Superior temporal gyrus (tissue), 1 donor: ENCODE results near the gene SLC25A14.

Experiments used
- DNase-seq: peaks from one replicate; pipeline ENCODE4 v3.0.0-alpha.2; 2016; ENCODE audit errors: extremely low spot score

SLC25A14 gene

DNA sequence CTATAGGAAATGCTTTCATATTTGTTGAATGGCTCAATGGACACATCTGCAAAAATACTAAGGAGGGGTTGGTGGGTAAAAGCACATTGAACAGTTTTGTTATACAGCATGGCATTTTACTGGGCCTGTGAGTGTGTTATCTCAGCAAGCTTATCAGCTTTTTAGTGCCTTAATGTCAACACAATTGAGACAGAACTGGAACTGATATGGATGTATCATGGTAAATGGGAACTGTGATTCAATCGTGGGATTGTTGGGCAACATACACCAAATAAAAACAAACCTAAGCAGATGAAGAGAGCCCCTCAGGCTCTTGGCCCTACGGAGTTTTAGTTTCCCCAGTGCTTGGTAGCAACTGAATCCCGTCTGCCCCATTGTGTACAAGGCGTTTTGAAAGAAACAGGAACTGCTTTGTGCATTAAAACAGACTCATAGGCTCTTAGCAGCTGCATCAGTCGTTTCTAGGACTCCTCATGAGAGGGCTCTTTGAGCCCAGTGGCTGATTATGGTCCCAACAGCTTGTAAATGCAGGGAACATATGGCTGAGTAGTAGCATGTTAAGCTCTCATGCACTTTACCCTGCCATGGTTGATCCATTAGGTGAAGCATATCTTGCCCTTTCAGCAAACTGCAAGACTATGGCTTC lies 38.4 kb downstream of the SLC25A14 start:
- DNase-seq, result peak; percentile 17

DNA sequence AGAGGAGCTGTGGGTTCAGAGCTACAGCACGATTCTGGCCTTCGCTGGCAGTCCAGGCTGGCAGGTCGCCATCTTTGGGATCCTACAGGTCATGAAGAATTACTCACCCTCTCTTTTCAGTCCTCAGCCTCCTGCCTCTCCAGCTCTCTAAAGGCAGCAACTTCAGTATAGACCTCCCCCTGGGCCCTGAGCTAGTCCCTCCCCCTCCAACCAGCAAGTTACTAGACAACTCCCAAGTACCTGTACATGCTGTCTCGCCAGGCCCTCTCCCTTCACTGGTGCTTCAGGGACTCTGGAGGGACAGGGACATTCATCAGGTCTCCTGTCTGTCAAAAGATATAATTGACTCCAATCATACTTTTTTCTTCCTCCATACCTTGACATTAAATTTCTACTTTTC lies 45.8 kb downstream of the SLC25A14 start, which contains the start of gene GPR119:
Gene GPR119 (minus strand): TSS at position 155 of the 400 bp plus-strand sequence. CDS start 227 bp downstream, outside the sequence.
- DNase-seq, result no peak

DNA sequence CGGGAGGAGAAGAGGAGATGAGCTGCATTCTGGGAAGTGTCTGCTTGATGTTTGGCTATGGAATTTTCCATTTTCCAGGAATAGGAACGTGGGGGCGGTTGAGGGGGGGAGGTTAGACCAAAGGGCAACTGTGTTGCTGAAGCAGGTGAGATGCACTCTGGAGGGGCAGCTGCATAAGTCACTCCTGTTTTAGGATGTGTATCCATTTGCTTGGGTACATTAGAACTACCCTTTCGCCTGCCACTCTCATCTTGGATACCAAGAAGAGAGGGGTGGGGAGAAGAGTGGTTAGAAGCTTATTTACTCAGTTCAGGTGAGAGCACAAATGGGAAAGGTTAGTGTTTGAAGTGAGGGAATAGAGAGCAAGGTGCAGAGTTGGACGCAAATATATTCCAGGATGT lies 46.7 kb downstream of the SLC25A14 start:
- no peak for DNase-seq

DNA sequence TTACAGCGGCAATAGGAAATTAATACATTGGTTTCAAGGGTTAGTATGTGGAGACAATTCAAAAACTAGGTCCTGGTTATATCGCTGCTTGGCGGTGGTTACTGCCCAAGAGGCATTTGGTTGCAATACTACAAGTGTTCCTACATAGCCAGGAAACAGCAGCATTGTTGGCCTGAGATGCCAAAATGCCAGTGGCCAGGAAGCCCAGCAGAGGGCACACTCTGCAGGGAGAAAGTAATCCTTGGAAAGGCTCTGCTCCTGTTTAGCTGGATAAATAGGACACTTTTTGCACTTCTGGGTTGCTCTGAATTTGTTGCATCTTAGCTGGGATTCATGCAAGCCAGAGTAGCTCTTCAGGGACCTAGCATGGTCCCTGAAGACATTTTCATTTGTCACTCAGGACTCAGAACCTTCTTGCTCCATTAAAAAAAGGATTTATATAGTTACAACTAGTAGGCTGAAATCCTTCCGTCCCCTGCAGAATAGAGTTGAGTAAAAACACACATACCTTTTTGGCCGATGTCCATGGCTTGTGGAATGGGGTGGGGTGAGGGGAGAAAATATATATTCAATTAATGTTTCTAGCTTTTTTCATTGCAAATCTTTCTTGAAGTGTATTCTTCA lies 53.8 kb downstream of the SLC25A14 start:
- DNase-seq, result peak; percentile 82

DNA sequence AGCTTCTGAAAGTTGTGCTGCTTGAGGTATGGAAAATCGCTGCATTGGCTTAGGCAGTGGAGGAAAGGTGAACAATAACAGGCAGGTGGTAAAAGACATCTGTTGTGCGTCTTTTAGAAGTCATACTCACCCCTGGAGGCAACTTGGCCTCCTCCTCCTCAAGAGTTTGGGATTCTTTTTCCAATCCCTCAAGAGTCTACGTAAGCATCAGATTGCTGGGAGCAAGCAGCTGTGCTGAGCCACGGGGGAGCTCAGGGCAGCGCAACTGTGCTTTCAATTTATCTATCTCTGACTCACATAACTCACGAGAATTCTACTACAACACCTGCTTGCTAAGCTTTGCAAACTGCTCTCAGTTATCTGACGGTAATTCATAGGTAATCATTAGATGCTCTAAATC lies 55.6 kb downstream of the SLC25A14 start:
- DNase-seq, result no peak

DNA sequence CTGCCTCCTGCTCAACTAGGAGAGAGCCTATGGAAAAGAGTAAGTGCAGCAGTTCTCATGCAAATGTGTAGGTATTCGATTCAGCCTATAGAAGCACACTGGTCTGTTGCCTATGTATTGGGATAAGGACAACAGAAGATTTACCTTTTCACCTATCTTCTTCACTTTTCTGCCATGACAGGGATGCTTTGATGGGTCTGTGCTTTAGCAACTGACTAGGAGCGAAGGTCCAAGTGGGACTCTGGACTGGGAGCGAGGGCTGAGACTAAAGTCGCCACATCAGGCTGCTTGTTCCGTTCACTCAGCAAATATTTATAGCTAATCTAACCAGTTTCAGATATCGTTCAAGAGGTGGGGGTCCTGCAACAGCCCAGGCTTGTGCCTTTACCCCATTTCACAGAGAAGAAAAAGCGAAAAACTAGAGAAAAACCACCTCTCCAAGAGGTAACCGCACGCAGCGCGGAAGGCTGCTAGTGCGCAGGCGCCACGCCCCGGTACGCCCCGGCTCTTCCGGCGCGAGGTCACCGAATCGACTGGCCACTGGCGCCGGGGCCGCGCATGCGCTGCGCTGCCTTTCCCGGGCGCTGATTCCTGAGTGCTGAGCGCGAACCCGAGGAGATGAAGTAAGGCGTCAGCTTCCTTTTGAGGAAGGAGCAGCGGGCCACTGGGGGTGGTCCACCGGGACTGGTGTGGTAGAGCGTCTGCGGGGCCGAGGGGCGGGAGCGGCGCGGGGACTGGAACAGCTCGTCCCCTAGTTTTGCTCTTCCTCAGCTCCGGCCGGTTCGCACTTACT lies 61.9 kb downstream of the SLC25A14 start, which contains the start of gene RBMX2:
Gene RBMX2 (plus strand): TSS at position 573 of the 793 bp plus-strand sequence. CDS start 46 bp downstream, at position 619.
- peak; percentile 80 for DNase-seq

DNA sequence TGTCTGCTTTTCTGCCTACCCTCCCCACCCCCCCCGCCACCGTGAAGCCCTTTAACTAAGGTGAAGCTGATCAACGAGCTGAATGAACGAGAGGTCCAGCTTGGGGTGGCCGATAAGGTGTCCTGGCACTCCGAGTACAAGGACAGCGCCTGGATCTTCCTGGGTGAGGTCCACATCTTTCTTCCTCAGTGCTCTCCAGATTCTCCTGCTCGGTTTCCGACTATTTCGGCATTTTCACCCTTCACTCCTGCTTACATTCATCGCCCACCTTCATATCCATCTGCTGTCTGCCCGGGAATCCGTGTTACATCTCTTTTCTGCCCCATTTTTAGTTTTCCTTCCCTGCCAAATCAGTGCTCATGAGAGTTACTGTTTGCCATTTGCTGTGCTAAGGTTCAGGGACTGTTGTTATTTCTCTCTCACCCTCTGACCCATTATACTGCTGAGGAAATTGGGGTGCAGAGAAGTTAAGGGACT lies 62.5 kb downstream of the SLC25A14 start:
- DNase-seq, result no peak

DNA sequence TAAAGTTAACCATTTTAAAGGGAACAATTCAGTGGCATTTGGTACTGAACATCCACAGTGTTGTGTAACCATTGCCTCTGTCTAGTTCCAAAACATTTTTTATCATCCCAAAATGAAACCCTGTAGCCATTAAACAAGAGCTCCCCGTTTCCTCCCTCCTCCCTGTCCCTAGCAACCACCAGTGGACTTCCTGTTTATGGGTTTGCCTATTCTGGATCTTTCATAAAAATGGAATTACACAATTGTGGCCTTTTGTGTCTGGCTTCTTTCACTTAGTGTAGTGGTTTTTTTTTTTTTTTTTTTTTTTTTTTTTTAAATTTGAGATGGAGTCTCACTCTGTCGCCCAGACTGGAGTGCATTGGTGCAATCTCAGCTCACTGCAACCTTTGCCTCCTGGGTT lies 73.7 kb downstream of the SLC25A14 start:
- no peak for DNase-seq

DNA sequence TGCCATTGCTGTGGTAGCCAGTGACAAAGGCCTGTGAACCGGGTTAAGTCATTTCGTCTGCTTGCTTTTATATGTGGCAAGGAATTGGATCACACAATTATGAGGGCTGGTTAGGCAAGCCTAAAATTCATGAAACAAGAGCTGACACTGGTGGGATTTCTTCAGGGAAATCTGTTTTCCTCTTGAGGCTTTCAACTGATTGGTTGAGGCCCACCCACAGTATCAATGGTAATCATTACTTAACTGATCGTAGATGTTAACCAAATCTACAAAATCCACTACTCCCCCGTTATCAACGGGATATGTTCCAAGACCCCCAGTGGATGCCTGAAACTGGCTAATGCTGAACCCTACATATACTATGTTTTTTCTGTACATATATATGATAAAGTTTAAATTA lies 75.1 kb downstream of the SLC25A14 start:
- no peak for DNase-seq

DNA sequence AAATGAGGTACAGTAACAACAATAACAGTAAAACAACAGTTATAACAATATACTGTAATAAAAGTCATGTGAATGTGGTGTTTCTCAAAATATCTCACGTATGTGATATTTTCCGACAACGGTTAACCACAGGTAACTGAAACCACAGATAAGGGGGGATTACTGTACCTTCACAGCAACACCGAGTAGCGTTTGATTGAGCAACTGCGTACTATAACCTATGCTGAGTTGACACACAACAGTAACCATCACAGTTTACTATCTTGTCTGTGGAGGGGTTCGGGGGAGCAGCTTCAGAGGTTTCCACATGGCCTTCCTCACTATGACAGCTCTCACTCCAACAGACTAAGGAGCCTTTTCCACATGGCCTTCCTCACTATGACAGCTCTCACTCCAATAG lies 75.5 kb downstream of the SLC25A14 start:
- no peak for DNase-seq

DNA sequence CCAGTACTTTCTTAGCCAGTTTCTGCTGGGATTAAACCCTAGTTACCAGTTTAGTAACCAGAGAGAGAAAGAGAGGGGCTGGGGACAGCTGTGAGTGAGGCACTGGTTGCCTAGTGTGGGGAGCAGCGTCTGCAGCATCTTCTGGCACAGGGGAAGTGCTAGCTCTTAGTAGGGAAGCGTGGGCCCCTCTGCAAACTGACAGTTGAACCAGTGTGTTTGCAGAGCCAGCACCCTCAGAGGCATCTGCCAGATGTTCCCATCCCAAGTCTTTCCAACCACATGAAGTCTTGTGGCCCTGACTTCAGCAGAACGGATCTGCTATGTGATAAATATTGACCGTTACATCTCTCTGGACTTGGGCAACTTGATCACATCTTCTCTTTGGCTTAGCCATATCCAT lies 77.1 kb downstream of the SLC25A14 start:
- no peak for DNase-seq

DNA sequence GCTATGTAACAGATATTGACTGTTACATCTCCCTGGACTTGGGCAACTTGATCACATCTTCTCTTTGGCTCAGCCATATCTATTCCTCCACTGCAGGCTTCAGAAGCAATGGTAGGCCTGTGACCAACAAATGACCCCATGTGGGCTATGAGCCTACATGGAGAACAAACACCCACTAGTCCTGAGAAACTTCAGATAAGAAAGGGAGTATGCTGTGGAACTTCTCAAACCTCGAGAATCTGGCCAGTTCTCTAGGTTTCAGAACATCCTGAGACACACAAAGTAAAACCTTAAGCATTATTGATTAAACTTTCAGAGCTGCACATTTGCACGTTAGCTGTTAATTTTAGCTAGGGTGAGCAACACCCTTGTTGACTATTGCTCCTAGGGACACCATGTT lies 78.3 kb downstream of the SLC25A14 start:
- DNase-seq, result no peak

DNA sequence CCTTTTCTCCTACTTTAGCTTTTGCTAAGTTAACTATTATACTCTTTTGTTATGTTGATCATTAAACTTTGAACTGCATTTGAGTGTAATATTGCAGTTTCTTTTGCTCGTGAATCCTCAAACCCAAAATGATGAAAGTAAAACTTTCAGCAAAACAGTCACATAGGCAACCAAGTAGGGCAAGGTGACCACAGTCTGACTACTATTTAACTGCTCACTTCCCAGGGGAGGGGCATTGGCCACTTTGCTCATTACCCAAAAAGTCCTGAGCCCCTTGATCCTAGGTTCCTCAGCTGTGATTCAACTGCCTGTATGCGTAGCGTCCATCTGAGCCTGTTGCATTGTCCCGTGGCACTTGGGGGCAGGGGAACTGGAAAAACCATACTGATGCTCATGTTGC lies 79.0 kb downstream of the SLC25A14 start:
- DNase-seq, result no peak

DNA sequence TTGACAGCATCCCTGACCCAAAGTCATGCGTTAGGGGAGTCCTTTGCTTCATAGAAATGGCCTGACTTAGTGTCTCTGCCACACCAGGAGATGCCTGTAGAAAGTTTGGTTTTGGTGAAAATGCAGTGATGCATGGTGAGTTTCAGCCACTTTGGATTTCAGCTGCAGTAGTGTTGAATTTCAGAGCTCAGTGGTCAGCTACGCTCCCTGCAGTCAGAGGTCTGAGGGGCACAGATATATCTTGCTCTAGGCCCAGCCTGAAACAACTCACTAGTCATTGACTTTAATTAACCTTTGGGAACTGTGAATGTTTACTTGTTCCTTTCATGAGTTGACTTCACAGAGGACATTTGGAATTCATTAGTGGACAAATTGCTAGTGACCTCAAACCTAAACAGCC lies 79.5 kb downstream of the SLC25A14 start:
- DNase-seq, result no peak
